Right lung (tissue), 5 donors: ENCODE data around the gene BFSP2. TPM values are rescaled to one million over a fixed set of nuclear protein-coding genes. Genes with fewer than 3 reads are reported as not detected.
"Not testable (repeated sequence)": the region's sequence is repeated elsewhere in the genome, so short reads cannot be mapped to it uniquely, and the experiment has no call there.

Experiments
- DNase-seq, 2 donors: peaks; one replicate each; pipeline ENCODE4 v3.0.0-alpha.2; 2013
- polyA plus RNA-seq, 5 donors: library from polyadenylated mRNA; unstranded; fragments of 120-200 nt; gene quantifications; one replicate each; pipeline versions ENCODE4 v1.2.1 to v1.2.3, GENCODE V29; 2013; ENCODE audit warnings: inconsistent platforms in 1 of 5, low replicate concordance in 1 of 5; ENCODE audit not compliant: insufficient read length in 5 of 5, insufficient read depth in 1 of 5

The BFSP2 gene
- polyA plus RNA-seq, 5 donors, result not detected

GRCh38 chr3:133479895-133480669 is 80.2 kb downstream of the BFSP2 start:
- DNase-seq, result no peak

- DNase-seq, result not testable (repeated sequence)
These were observed 82.6 kb downstream of the BFSP2 start for GRCh38 chr3:133482474-133482873.

- no peak for DNase-seq
These were observed 86.8 kb downstream of the BFSP2 start for GRCh38 chr3:133486658-133487057.

- DNase-seq, result no peak
These were observed 87.3 kb downstream of the BFSP2 start for GRCh38 chr3:133487204-133487603.

- no peak for DNase-seq
These were observed 88.2 kb downstream of the BFSP2 start for GRCh38 chr3:133487920-133488540.

- no peak for DNase-seq
These were observed 89.0 kb downstream of the BFSP2 start for GRCh38 chr3:133488785-133489367.

GRCh38 chr3:133489466-133490085 is 89.7 kb downstream of the BFSP2 start:
- no peak for DNase-seq

GRCh38 chr3:133490468-133491351 is 90.9 kb downstream of the BFSP2 start:
- DNase-seq, result no peak

- no peak for DNase-seq
These were observed 91.7 kb downstream of the BFSP2 start for GRCh38 chr3:133491481-133492059.

GRCh38 chr3:133492159-133492741 is 92.4 kb downstream of the BFSP2 start:
- no peak for DNase-seq

- no peak for DNase-seq
These were observed 94.6 kb downstream of the BFSP2 start for GRCh38 chr3:133494469-133494868.

GRCh38 chr3:133502542-133502941 is 102.7 kb downstream of the BFSP2 start:
- not testable (repeated sequence) for DNase-seq

GRCh38 chr3:133503409-133503808 is 103.6 kb downstream of the BFSP2 start:
- DNase-seq, result no peak

GRCh38 chr3:133504736-133505135 is 104.9 kb downstream of the BFSP2 start:
- DNase-seq, result no peak

GRCh38 chr3:133505813-133506212 is 106.0 kb downstream of the BFSP2 start:
- DNase-seq, result no peak

GRCh38 chr3:133506215-133506901 is 106.5 kb downstream of the BFSP2 start:
- no peak for DNase-seq

- DNase-seq, result no peak
These were observed 109.6 kb downstream of the BFSP2 start for GRCh38 chr3:133509488-133509887.

GRCh38 chr3:133512416-133513089 is 112.7 kb downstream of the BFSP2 start:
- DNase-seq, result no peak

GRCh38 chr3:133514418-133514817 is 114.6 kb downstream of the BFSP2 start:
- DNase-seq, result no peak

GRCh38 chr3:133515127-133515526 is 115.3 kb downstream of the BFSP2 start:
- DNase-seq, result no peak
